NCI-H345 treated with DMSO at 0.1 percent for 48 hours (cell line): ENCODE results near the gene ZNF175.

Experiments
- DNase-seq: peaks from one replicate; lab custom pipeline; 2025; ENCODE audit not compliant: unreplicated experiment; lab: John Stamatoyannopoulos, UW

The ZNF175 gene

GRCh38 chr19:51587264-51588191 is 16.4 kb downstream of the ZNF175 start:
- no peak for DNase-seq

- no peak for DNase-seq
Observed at GRCh38 chr19:51589511-51589910, 18.4 kb downstream of the ZNF175 start.

- DNase-seq = no peak
Observed at GRCh38 chr19:51590441-51590840, 19.4 kb downstream of the ZNF175 start.

- no peak for DNase-seq
Observed at GRCh38 chr19:51592521-51592920, 21.4 kb downstream of the ZNF175 start.

GRCh38 chr19:51593138-51593890 is 22.2 kb downstream of the ZNF175 start:
- no peak for DNase-seq

GRCh38 chr19:51593969-51594773 is 23.1 kb downstream of the ZNF175 start:
- DNase-seq = no peak

- DNase-seq = no peak
Observed at GRCh38 chr19:51594774-51595109, 23.7 kb downstream of the ZNF175 start.

GRCh38 chr19:51595190-51596175 is 24.4 kb downstream of the ZNF175 start:
- no peak for DNase-seq

GRCh38 chr19:51598159-51598915 is 27.3 kb downstream of the ZNF175 start:
- no peak for DNase-seq

GRCh38 chr19:51599084-51599483 is 28.0 kb downstream of the ZNF175 start:
- DNase-seq = no peak

GRCh38 chr19:51600940-51601580 is 30.0 kb downstream of the ZNF175 start:
- DNase-seq = no peak

GRCh38 chr19:51602189-51602854 is 31.2 kb downstream of the ZNF175 start:
- DNase-seq = no peak

- no peak for DNase-seq
Observed at GRCh38 chr19:51607077-51607476, 36.0 kb downstream of the ZNF175 start.

GRCh38 chr19:51607920-51608562 is 37.0 kb downstream of the ZNF175 start:
- no peak for DNase-seq

- no peak for DNase-seq
Observed at GRCh38 chr19:51610576-51610975, 39.5 kb downstream of the ZNF175 start.

- no peak for DNase-seq
Observed at GRCh38 chr19:51614789-51615188, 43.7 kb downstream of the ZNF175 start.

GRCh38 chr19:51615991-51616390 is 44.9 kb downstream of the ZNF175 start:
- DNase-seq = no peak

- no peak for DNase-seq
Observed at GRCh38 chr19:51621178-51621577, 50.1 kb downstream of the ZNF175 start.
